Ishikawa (cell line): ENCODE results near the gene MAP6.

Experiments used
- CEBPB ChIP-seq: IDR thresholded peaks from 2 replicates; pipeline ENCODE4 v1.6.1; 2012
- CREB1 ChIP-seq: IDR thresholded peaks from 2 replicates; pipeline ENCODE4 v1.6.1; 2012; ENCODE audit warnings: low read depth
- EGR1 ChIP-seq: IDR thresholded peaks from 2 replicates; pipeline ENCODE4 v1.6.1; 2012
- EP300 ChIP-seq: IDR thresholded peaks from 2 replicates; pipeline ENCODE4 v1.6.1; 2012; ENCODE audit warnings: borderline replicate concordance
- FOXM1 ChIP-seq: IDR thresholded peaks from 2 replicates; pipeline ENCODE4 v1.6.1; 2012; ENCODE audit warnings: low read depth, borderline replicate concordance
- NFIC ChIP-seq: IDR thresholded peaks from 2 replicates; pipeline ENCODE4 v1.6.1; 2012
- RAD21 ChIP-seq: IDR thresholded peaks from 2 replicates; pipeline ENCODE4 v1.6.1; 2012; ENCODE audit warnings: low read depth
- TAF1 ChIP-seq: IDR thresholded peaks from 2 replicates; pipeline ENCODE4 v1.6.1; 2012; ENCODE audit warnings: low read depth, mild to moderate bottlenecking
- TEAD4 ChIP-seq: IDR thresholded peaks from 2 replicates; pipeline ENCODE4 v1.6.1; 2012
- YY1 ChIP-seq: IDR thresholded peaks from 2 replicates; pipeline ENCODE4 v1.6.1; 2012; ENCODE audit warnings: low read depth
- ZBTB7A ChIP-seq: IDR thresholded peaks from 2 replicates; pipeline ENCODE4 v1.6.1; 2012; ENCODE audit warnings: low read depth
- TF ChIP-seq, protein P1 (sequence below): IDR thresholded peaks from 2 replicates; pipeline ENCODE4 v1.6.1; 2012
- TF ChIP-seq, protein P2 (sequence below): IDR thresholded peaks from 2 replicates; pipeline ENCODE4 v1.6.1; 2012
- TF ChIP-seq, protein P3 (sequence below): IDR thresholded peaks from 2 replicates; pipeline ENCODE4 v1.6.1; 2012; ENCODE audit warnings: low read depth, mild to moderate bottlenecking

Gene MAP6

DNA sequence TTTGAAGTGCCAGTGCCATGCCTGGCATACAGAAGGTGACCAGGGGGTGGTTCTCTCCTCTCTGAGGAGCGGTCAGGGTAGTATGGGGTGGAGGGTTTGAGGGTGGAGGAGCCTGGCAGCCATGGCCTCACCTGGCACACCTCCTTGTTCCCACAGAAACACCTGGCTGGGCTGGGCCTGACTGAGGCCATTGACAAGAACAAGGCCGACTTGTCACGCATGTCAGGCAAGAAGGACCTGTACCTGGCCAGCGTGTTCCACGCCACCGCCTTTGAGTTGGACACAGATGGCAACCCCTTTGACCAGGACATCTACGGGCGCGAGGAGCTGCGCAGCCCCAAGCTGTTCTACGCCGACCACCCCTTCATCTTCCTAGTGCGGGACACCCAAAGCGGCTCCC, 97.2 kb downstream of the MAP6 start:
- TF ChIP-seq, protein P1, sequence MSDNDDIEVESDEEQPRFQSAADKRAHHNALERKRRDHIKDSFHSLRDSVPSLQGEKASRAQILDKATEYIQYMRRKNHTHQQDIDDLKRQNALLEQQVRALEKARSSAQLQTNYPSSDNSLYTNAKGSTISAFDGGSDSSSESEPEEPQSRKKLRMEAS: no peak
- TF ChIP-seq NFIC: no peak
- no peak for TF ChIP-seq EP300
- TF ChIP-seq, protein P2, sequence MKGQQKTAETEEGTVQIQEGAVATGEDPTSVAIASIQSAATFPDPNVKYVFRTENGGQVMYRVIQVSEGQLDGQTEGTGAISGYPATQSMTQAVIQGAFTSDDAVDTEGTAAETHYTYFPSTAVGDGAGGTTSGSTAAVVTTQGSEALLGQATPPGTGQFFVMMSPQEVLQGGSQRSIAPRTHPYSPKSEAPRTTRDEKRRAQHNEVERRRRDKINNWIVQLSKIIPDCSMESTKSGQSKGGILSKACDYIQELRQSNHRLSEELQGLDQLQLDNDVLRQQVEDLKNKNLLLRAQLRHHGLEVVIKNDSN: no peak
- TF ChIP-seq CEBPB: no peak
- TF ChIP-seq EGR1: no peak
- no peak for TF ChIP-seq FOXM1
- TF ChIP-seq, protein P3, sequence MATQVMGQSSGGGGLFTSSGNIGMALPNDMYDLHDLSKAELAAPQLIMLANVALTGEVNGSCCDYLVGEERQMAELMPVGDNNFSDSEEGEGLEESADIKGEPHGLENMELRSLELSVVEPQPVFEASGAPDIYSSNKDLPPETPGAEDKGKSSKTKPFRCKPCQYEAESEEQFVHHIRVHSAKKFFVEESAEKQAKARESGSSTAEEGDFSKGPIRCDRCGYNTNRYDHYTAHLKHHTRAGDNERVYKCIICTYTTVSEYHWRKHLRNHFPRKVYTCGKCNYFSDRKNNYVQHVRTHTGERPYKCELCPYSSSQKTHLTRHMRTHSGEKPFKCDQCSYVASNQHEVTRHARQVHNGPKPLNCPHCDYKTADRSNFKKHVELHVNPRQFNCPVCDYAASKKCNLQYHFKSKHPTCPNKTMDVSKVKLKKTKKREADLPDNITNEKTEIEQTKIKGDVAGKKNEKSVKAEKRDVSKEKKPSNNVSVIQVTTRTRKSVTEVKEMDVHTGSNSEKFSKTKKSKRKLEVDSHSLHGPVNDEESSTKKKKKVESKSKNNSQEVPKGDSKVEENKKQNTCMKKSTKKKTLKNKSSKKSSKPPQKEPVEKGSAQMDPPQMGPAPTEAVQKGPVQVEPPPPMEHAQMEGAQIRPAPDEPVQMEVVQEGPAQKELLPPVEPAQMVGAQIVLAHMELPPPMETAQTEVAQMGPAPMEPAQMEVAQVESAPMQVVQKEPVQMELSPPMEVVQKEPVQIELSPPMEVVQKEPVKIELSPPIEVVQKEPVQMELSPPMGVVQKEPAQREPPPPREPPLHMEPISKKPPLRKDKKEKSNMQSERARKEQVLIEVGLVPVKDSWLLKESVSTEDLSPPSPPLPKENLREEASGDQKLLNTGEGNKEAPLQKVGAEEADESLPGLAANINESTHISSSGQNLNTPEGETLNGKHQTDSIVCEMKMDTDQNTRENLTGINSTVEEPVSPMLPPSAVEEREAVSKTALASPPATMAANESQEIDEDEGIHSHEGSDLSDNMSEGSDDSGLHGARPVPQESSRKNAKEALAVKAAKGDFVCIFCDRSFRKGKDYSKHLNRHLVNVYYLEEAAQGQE: no peak

DNA sequence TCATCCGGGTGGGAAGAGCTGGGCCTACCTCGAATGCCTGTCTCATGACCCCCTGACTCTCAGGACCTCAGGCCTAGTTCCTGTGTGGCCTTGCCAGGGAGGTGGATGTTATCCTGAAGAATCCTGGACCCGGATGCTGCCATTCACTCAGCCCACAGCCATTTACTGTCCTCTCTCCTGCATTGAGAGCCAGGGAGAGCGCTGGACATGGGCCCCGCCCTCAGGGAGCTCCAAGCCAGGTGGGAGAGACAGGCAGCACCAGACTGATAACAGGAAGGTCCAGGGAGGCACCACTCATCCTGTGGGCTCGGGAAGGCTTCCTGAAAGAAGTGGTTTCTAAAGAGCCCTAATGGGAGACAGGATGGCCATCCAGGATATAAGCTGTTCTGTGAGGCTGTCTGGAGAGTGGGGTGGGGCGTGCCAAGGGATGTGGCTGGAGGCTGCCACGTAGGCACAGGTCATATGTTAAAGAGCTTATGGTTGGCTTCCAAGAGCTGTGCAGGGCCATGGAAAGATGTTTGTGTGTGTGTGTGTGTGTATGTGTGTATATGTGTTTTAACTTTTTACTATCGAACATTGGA, 98.2 kb downstream of the MAP6 start:
- TF ChIP-seq, protein P3: no peak
- no peak for TF ChIP-seq CEBPB
- no peak for TF ChIP-seq RAD21
- TF ChIP-seq TEAD4: no peak
- no peak for TF ChIP-seq YY1
- TF ChIP-seq ZBTB7A: no peak
- no peak for TF ChIP-seq EP300
- TF ChIP-seq, protein P2: no peak
- TF ChIP-seq FOXM1: no peak
- no peak for TF ChIP-seq TAF1
- TF ChIP-seq NFIC: no peak

DNA sequence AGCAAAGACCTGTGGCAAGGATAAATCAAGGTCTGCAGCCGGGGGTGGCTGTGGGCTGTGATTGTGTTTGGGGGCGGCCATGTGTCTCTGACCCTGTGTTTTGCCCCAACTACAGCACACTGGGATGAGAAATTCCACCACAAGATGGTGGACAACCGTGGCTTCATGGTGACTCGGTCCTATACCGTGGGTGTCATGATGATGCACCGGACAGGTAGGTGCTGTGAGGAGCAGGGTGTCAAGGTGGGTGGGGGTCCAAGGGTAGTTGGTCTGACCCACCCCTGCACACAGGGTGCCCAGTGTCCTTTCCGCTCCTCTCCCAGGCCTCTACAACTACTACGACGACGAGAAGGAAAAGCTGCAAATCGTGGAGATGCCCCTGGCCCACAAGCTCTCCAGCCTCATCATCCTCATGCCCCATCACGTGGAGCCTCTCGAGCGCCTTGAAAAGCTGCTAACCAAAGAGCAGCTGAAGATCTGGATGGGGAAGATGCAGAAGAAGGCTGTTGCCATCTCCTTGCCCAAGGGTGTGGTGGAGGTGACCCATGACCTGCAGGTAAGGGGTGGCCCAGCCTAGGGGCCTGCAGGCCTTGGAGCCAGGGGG, 100.1 kb downstream of the MAP6 start:
- TF ChIP-seq EP300: no peak
- TF ChIP-seq NFIC: no peak
- TF ChIP-seq, protein P3: no peak
- no peak for TF ChIP-seq YY1
- TF ChIP-seq, protein P2: no peak
- no peak for TF ChIP-seq TEAD4
- TF ChIP-seq EGR1: no peak
- TF ChIP-seq FOXM1: no peak
- no peak for TF ChIP-seq CEBPB
- no peak for TF ChIP-seq RAD21
- no peak for TF ChIP-seq CREB1
- TF ChIP-seq ZBTB7A: no peak
- TF ChIP-seq, protein P1: no peak

DNA sequence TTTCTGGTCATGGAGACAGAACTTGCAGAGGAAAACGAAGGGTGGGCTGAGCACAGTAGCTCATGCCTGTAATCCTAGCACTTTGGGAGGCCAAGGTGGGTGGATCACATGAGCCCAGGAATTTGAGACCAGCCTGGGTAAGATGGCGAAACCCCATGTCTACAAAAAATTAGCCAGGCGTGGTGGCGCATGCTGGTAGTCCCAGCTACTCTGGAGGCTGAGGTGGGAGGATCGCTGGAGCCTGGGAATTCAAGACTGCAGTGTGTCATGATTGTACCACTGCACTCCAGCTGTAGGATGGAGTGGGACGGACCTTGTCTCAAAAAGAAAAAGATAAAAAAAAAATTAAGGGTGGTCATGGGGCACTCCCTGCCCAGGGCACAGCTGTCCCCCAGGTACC, 100.9 kb downstream of the MAP6 start:
- no peak for TF ChIP-seq EP300
